GM12864 (cell line): ENCODE data around the gene GPR153.

Experiments
- DNase-seq: peaks from one replicate; pipeline ENCODE4 v3.0.0-alpha.2; 2011; ENCODE audit warnings: low read depth
- H3K4me3 ChIP-seq: 2 replicates; pipeline ENCODE4 v1.5.1; 2011; ENCODE audit warnings: mild to moderate bottlenecking, low read depth, low read length, control low read depth
- TF ChIP-seq, protein P1 (sequence below): IDR thresholded peaks from 2 replicates; pipeline ENCODE4 v1.5.1; 2011; ENCODE audit warnings: low read depth, mild to moderate bottlenecking, moderate library complexity, low read length, control low read depth, inconsistent platforms; ENCODE audit errors: missing control alignments

Gene GPR153

GRCh38 chr1:6302568-6302967 lies 41.7 kb upstream of the GPR153 start:
- TF ChIP-seq, protein P1, sequence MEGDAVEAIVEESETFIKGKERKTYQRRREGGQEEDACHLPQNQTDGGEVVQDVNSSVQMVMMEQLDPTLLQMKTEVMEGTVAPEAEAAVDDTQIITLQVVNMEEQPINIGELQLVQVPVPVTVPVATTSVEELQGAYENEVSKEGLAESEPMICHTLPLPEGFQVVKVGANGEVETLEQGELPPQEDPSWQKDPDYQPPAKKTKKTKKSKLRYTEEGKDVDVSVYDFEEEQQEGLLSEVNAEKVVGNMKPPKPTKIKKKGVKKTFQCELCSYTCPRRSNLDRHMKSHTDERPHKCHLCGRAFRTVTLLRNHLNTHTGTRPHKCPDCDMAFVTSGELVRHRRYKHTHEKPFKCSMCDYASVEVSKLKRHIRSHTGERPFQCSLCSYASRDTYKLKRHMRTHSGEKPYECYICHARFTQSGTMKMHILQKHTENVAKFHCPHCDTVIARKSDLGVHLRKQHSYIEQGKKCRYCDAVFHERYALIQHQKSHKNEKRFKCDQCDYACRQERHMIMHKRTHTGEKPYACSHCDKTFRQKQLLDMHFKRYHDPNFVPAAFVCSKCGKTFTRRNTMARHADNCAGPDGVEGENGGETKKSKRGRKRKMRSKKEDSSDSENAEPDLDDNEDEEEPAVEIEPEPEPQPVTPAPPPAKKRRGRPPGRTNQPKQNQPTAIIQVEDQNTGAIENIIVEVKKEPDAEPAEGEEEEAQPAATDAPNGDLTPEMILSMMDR, result no peak
- H3K4me3 ChIP-seq, result no peak overlapping the region
- no peak for DNase-seq

GRCh38 chr1:6301526-6301925 lies 40.6 kb upstream of the GPR153 start:
- DNase-seq, result no peak
- H3K4me3 ChIP-seq, result no peak overlapping the region
- TF ChIP-seq, protein P1, result no peak

DNA sequence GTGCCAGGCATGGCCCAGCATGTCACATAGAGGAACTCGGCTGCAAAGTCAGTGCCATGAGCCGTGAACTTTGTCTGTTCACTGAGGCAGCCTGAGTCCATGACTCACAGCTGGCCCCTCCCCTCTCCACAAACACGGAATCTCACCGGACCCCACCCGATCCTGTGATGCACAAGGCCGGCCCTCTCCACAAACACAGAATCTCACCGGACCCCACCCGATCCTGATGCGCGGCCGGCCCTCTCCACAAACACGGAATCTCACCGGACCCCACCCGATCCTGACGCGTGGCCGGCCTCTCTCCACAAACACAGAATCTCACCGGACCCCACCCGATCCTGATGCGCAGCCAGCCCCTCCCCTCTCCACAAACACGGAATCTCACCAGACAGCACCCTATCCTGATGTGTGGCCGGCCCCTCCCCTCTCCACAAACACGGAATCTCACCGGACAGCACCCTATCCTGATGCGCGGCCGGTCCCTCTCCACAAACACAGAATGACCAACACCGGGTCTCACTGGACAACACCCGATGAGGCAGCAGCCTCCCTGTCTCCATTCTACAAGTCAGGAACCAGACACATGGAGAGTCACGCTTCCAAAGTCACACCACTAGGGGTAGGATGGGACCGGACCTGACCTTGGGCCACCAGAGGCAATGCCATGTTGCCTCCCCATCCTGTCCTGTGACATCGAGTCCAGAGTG lies 39.6 kb upstream of the GPR153 start:
- H3K4me3 ChIP-seq, result no peak overlapping the region
- DNase-seq, result no peak
- TF ChIP-seq, protein P1, result no peak

DNA sequence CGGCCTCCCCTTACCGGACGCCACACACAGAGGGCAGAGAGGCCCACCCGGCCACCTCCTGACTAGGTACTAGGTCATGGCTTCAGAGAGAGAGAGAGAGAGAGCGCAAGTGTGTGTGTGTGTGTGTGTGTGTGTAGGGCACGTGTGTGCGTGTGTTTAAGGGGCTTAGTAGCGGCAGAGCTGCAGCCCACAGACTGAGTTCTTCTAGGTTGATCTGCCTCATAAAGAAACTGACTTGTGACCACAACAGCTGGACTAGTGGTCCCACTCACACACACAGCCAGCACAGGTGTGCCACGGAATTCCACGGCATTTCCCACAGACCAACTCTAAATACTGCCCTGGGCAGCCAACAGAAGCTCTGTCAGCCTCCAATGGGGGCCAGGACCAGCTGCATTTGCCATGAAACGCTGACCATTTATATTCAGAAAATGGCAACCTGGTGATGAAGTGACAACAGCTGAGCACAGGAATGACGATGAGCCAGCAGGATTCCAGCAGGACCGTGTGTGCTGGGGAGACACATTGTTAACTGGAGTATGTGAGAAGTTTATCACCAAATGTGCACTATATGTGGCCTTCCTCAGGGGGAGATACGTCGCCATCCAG lies 38.8 kb upstream of the GPR153 start:
- DNase-seq, result no peak
- TF ChIP-seq, protein P1, result no peak
- no peak overlapping the region for H3K4me3 ChIP-seq

DNA sequence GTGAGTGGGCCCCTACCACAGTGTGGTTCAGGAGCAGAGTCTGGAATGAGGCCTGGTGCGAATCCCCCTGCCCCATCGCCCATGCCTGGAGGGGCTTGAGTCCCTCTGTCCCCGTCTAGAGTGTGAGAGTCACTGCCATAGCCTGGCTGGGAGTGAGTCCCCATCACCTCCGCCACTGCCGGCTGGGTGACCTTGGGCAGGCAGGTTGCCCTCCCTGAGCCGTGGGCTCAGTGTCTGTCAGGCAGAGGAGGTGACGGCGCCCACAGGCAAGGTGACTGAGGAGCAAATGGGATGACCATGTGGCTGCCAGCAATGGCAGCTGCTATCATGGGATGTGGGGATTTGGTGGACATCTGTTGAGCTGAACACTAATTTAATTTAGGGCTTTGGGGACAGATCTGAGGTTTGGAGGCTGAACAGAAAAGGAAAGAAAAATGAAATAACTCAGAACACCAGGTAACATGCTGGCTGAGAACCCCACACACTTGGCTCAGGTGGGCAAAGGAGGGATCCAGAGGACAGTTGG lies 38.1 kb upstream of the GPR153 start:
- no peak for DNase-seq
- no peak overlapping the region for H3K4me3 ChIP-seq
- TF ChIP-seq, protein P1, result no peak

DNA sequence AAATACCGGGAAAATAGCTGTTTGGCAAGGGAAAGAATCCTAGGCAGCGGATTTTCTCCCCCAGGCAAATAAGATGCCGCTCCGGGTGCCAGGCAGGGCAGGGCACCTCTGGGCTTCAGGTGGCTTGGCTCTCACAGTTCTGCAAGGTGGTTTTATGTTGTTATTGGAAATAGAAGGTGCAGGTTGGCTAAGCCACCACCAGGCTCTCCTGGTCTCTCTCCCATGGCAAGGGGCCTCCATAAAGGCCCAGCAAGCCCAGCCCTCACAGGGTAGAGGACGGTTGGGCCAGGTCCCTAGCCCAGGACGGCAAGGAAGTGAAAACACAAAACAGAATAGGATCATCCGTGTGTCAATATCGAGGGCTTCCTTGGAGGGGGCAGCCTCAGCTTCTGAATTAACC lies 37.6 kb upstream of the GPR153 start:
- H3K4me3 ChIP-seq, result no peak overlapping the region
- TF ChIP-seq, protein P1, result no peak
- DNase-seq, result no peak
